CD4-positive, alpha-beta T cell treated with Interleukin-12 subunit alpha and Interleukin-12 subunit beta, for 1 hour (primary cell): ENCODE results near the gene INSRR.
A peak's percentile ranks its signal among the peaks of the same experiment; 100 is the strongest.

Source experiments
- DNase-seq: peaks from one replicate; pipeline ENCODE4 v3.0.0-alpha.2; 2020

The INSRR gene

GRCh38 chr1:156803086-156803851 lies 55.6 kb downstream of the INSRR start:
- DNase-seq = no peak

- DNase-seq = no peak
Observed at GRCh38 chr1:156802421-156802935, 56.4 kb downstream of the INSRR start.

- DNase-seq = no peak
Observed at GRCh38 chr1:156801409-156802121, 57.4 kb downstream of the INSRR start.

GRCh38 chr1:156797212-156797871 lies 61.6 kb downstream of the INSRR start:
- peak; percentile 79 for DNase-seq

GRCh38 chr1:156796340-156797097 lies 62.4 kb downstream of the INSRR start:
- DNase-seq = no peak

- DNase-seq = no peak
Observed at GRCh38 chr1:156795787-156796186, 63.1 kb downstream of the INSRR start.

GRCh38 chr1:156795374-156795733 lies 63.6 kb downstream of the INSRR start:
- no peak for DNase-seq

GRCh38 chr1:156794506-156795373 lies 64.2 kb downstream of the INSRR start:
- DNase-seq = no peak
